Esophagus squamous epithelium (tissue), 5 donors: ENCODE measurements around the gene CCNE1. TPM values are rescaled to one million over a fixed set of nuclear protein-coding genes. Genes with fewer than 3 reads are reported as not detected.

Source experiments
- DNase-seq: peaks from one replicate; lab custom pipeline; 2025; lab: John Stamatoyannopoulos, UW
- H3K27ac ChIP-seq, 4 donors: fragments of 200-600 bp; sonication (generic); one replicate each; pipeline ENCODE4 v1.5.1; 2016 to 2019; ENCODE audit warnings: mild to moderate bottlenecking in 1 of 4
- H3K27me3 ChIP-seq, 4 donors: fragments of 200-600 bp; sonication (generic); 1 replicate in 3 of 4; 2 replicates in 1 of 4; pipeline versions ENCODE4 v1.5.1 to v1.6.0; 2017 to 2021; ENCODE audit warnings: antibody characterized with exemption in 1 of 4
- H3K36me3 ChIP-seq, 3 donors: fragments of 200-600 bp; sonication (generic); one replicate each; pipeline ENCODE4 v1.5.1; 2016 to 2019
- H3K4me1 ChIP-seq, 3 donors: fragments of 200-600 bp; sonication (generic); one replicate each; pipeline ENCODE4 v1.5.1; 2017 to 2019
- H3K4me3 ChIP-seq, 4 donors: fragments of 200-600 bp; sonication (generic); 1 replicate in 3 of 4; 2 replicates in 1 of 4; pipeline ENCODE4 v1.5.1; 2016 to 2019; ENCODE audit warnings: mild to moderate bottlenecking in 2 of 4, moderate library complexity in 1 of 4
- H3K9me3 ChIP-seq, 3 donors: fragments of 200-600 bp; sonication (generic); one replicate each; pipeline ENCODE4 v1.5.1; 2016 to 2019
- POLR2A ChIP-seq, 4 donors: fragments of 450-650 bp; IDR thresholded peaks; one replicate each; pipeline ENCODE4 v1.6.1; 2017; ENCODE audit warnings: antibody characterized with exemption in 4 of 4, mild to moderate bottlenecking in 4 of 4, moderate library complexity in 3 of 4
- WGBS, 2 donors: methylation state at CpG; one replicate each; pipeline ENCODE4 v1.1.5; 2018; 5-methylcytosine and 5-hydroxymethylcytosine counted together
- intact Hi-C: fragments of 100-400 bp; cut with DNase I; formaldehyde crosslinking; loops from one replicate; pipeline ENCODE4 v1.15.0; 2022
- total RNA-seq, 4 donors: library from RNA; depleted of rRNA; stranded (reverse); fragments of >200 nt; gene quantifications; one replicate each; pipeline ENCODE4 v1.1.0, GENCODE V29; 2016
- TF ChIP-seq, protein P1 (sequence below), 6 experiments: fragments of 450-650 bp in 4 of 6; fragments of 200-600 bp in 2 of 6; sonication (generic) in 2 of 6; IDR thresholded peaks; one replicate each; pipeline ENCODE4 v1.5.1; 2016 to 2019; ENCODE audit warnings: antibody characterized with exemption in 6 of 6, mild to moderate bottlenecking in 4 of 6, moderate library complexity in 4 of 6
- donor health status: DM: yes; HTN: yes; CAD: no.

The CCNE1 gene
- total RNA-seq, 4 donors from 2014 or later, result 3.2 to 9.4 (median 5.4) TPM

DNA sequence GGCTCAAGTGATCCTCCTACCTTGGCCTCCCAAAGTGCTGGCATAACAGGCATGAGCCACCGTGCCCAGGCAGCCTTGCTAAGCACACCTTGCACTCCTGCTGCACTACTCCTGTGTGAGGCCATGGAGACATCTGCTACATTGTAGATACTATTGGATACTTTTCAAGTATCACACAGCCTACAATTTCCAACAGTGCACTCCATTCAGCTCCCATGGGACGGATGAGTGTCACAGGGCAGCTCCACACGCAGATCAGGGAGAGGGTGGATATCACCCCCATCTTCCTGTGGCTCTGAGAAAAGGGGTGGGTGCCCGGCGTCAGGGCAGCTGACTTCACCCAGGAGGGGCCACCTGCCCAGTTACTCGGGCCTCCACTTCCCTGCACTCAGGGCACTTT lies 39.1 kb upstream of the CCNE1 start:
- no peaks in the 10 kb centered on the region for H3K9me3 ChIP-seq
- H3K4me3 ChIP-seq, result no peak overlapping the region
- TF ChIP-seq POLR2A (IDR thresholded peaks at IDR 0.05), result no peak
- TF ChIP-seq, protein P1, sequence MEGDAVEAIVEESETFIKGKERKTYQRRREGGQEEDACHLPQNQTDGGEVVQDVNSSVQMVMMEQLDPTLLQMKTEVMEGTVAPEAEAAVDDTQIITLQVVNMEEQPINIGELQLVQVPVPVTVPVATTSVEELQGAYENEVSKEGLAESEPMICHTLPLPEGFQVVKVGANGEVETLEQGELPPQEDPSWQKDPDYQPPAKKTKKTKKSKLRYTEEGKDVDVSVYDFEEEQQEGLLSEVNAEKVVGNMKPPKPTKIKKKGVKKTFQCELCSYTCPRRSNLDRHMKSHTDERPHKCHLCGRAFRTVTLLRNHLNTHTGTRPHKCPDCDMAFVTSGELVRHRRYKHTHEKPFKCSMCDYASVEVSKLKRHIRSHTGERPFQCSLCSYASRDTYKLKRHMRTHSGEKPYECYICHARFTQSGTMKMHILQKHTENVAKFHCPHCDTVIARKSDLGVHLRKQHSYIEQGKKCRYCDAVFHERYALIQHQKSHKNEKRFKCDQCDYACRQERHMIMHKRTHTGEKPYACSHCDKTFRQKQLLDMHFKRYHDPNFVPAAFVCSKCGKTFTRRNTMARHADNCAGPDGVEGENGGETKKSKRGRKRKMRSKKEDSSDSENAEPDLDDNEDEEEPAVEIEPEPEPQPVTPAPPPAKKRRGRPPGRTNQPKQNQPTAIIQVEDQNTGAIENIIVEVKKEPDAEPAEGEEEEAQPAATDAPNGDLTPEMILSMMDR (IDR thresholded peaks at IDR 0.05), result no peak
- no peaks in the 10 kb centered on the region for H3K27me3 ChIP-seq
- no peak overlapping the region for H3K27ac ChIP-seq
- no peaks in the 10 kb centered on the region for H3K36me3 ChIP-seq
- 70 to 86% methylated on average over 1 to 2 of the region's 6 CpGs for WGBS, 2 donors
- no peak for DNase-seq
- intact Hi-C loops, result loop anchor here (5.0 kb wide), 1 partner anchor 95 kb away; no protein-coding TSS in a partner anchor
- peaks cover 0 to 4% (median 0%) of the 10 kb centered on the region in 3 donors for H3K4me1 ChIP-seq

DNA sequence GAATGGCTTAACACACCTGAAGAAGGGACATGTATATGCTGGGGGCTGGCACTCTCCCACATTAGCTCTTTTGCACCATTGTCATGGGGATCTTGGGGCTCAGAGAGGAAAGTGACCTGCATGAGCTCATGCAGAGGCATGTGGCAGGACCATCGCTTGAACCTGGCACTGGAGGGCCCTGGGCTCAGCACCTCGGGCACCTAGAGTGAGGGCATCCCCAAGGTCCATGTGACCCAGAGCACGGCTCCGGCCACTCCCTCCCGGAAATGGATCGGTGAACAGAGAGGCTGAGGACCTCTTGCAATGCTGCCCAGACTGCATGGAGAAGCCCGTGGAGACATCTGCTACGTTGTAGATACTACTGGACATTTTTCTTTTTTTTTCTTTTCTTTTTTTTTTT lies 38.6 kb upstream of the CCNE1 start:
- 69 to 88% methylated on average over 5 to 6 of the region's 8 CpGs for WGBS, 2 donors
- Histone ChIP-seq H3K4me3 (no peak overlapping the region), H3K9me3 (no peaks in the 10 kb centered on the region), H3K27ac (no peak overlapping the region), H3K27me3 (no peaks in the 10 kb centered on the region), H3K4me1 (peaks cover 0 to 4% (median 0%) of the 10 kb centered on the region in 3 donors), H3K36me3 (no peaks in the 10 kb centered on the region)
- no peak for DNase-seq
- TF ChIP-seq, protein P1 (IDR thresholded peaks at IDR 0.05), result no peak
- no peak for TF ChIP-seq POLR2A (IDR thresholded peaks at IDR 0.05)
- intact Hi-C loops, result loop anchor here (5.0 kb wide), 1 partner anchor 94 kb away; no protein-coding TSS in a partner anchor

DNA sequence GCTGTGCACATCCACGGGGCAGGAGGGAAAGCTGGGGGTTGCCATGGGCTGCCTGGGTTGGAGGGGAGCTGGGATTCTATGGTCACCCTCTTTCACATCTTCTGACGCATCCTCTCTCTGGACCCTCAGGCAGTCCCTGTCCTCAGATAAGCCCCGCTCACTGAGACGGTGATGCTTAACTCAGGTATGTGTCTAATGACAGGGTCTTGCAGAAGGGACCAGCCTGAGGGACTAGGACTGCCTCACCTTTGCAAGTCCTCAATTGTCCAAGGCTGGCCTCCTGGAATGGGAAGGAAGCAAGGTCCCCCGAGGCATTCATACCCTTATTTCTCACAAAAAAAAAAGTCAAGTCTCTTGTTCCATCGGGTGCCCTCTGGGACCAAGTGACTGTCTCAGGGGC lies 37.7 kb upstream of the CCNE1 start:
- H3K36me3 ChIP-seq, result no peaks in the 10 kb centered on the region
- no peak for DNase-seq
- intact Hi-C loops, result loop anchor here (5.0 kb wide), 1 partner anchor 93 kb away; no protein-coding TSS in a partner anchor
- peaks cover 0 to 4% (median 0%) of the 10 kb centered on the region in 3 donors for H3K4me1 ChIP-seq
- WGBS, 2 donors, result 64 to 78% methylated on average over 2 to 4 of the region's 6 CpGs
- TF ChIP-seq, protein P1 (IDR thresholded peaks at IDR 0.05), result no peak
- TF ChIP-seq POLR2A (IDR thresholded peaks at IDR 0.05), result no peak
- H3K9me3 ChIP-seq, result no peaks in the 10 kb centered on the region
- no peak overlapping the region for H3K27ac ChIP-seq
- H3K4me3 ChIP-seq, result no peak overlapping the region
- no peaks in the 10 kb centered on the region for H3K27me3 ChIP-seq

DNA sequence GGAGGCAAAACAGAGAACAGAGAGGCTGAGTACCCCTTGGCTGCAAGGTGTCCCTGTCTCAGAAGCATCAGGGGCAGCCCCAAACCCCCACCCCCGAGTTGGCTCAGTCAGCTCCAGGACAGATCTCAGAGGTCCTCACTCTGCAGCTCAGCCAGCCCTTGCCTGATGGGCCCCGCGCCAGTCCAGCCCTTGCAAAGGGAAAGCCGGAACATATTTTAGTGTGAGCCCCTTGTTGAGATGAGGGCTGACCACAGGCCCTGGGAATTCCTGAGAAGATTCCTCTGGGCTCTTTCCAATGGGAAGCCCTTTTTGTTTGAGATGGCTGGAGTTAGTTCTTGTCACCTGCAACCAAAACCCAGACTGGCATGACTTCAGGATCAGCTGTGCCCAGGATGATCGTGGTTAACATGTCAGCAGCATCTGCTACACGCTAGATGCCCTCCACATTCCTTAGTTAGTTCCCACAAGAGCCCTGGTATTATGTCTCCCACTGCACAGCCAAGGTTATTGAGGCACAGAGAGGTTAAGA lies 33.9 kb upstream of the CCNE1 start:
- intact Hi-C loops, result no loop called here
- H3K9me3 ChIP-seq, result no peaks in the 10 kb centered on the region
- H3K27me3 ChIP-seq, result peaks cover 0 to 4% (median 0%) of the 10 kb centered on the region in 4 donors
- H3K36me3 ChIP-seq, result no peaks in the 10 kb centered on the region
- H3K4me1 ChIP-seq, result no peaks in the 10 kb centered on the region
- no peak overlapping the region for H3K4me3 ChIP-seq
- TF ChIP-seq POLR2A (IDR thresholded peaks at IDR 0.05), result no peak
- TF ChIP-seq, protein P1 (IDR thresholded peaks at IDR 0.05), result no peak
- H3K27ac ChIP-seq, result no peak overlapping the region
- WGBS, 2 donors, result 71 to 88% methylated on average over 3 to 4 of the region's 6 CpGs
- DNase-seq, result no peak

DNA sequence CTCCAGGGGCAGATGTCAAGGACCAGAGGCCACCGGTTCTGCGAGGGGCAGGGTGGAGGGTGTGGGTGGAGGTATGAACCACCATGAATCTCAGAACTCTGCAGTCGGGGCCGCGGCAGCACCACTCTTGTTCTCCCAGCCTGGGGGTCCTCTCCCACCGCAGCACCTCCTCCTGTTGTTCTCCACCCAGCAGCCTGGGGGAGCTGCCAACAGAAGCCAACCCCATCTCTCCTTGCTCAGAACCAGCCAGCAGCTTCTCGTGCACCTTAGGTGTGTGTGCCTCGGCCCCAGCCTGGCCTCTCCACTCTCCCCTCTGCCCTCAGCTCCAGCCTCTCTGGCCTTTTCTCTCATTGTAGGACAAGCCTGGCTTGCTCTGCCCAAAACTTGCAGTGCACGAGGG lies 31.9 kb upstream of the CCNE1 start:
- H3K4me1 ChIP-seq, result no peaks in the 10 kb centered on the region
- 34 to 42% methylated on average over 5 to 9 of the region's 9 CpGs for WGBS, 2 donors
- TF ChIP-seq POLR2A (IDR thresholded peaks at IDR 0.05), result no peak
- TF ChIP-seq, protein P1 (IDR thresholded peaks at IDR 0.05), result no peak
- H3K27ac ChIP-seq, result no peak overlapping the region
- H3K36me3 ChIP-seq, result no peaks in the 10 kb centered on the region
- peaks cover 0 to 4% (median 0%) of the 10 kb centered on the region in 4 donors for H3K27me3 ChIP-seq
- H3K9me3 ChIP-seq, result no peaks in the 10 kb centered on the region
- intact Hi-C loops, result no loop called here
- no peak for DNase-seq
- H3K4me3 ChIP-seq, result no peak overlapping the region
